Right renal cortex interstitium (tissue), 3 donors: ENCODE measurements around the gene NTRK3. TPM values are rescaled to one million over a fixed set of nuclear protein-coding genes. Genes with fewer than 3 reads are reported as not detected.

Experiments
- DNase-seq, 3 donors: peaks; one replicate each; pipeline ENCODE4 v3.0.0-alpha.2; 2013; ENCODE audit warnings: low read depth in 3 of 3, low spot score in 2 of 3
- polyA plus RNA-seq, 3 donors: library from polyadenylated mRNA; unstranded; fragments of 120-200 nt; gene quantifications; one replicate each; pipeline ENCODE4 v1.2.1, GENCODE V29; 2013; ENCODE audit not compliant: insufficient read length in 3 of 3

Gene NTRK3
- polyA plus RNA-seq, 3 donors: 7.9 to 13.2 (median 10.9) TPM

- no peak for DNase-seq
These were observed 243.4 kb downstream of the NTRK3 start for GRCh38 chr15:88013111-88013510.

GRCh38 chr15:88012688-88013087, 243.9 kb downstream of the NTRK3 start:
- no peak for DNase-seq

- no peak for DNase-seq
These were observed 244.3 kb downstream of the NTRK3 start for GRCh38 chr15:88012233-88012632.

GRCh38 chr15:88011533-88011932, 245.0 kb downstream of the NTRK3 start:
- DNase-seq: no peak

GRCh38 chr15:88006146-88006545, 250.4 kb downstream of the NTRK3 start:
- no peak for DNase-seq

- DNase-seq: no peak
These were observed 252.1 kb downstream of the NTRK3 start for GRCh38 chr15:88004399-88004798.

- DNase-seq: no peak
These were observed 252.8 kb downstream of the NTRK3 start for GRCh38 chr15:88003541-88004327.

- no peak for DNase-seq
These were observed 253.8 kb downstream of the NTRK3 start for GRCh38 chr15:88002706-88003105.

- no peak for DNase-seq
These were observed 257.9 kb downstream of the NTRK3 start for GRCh38 chr15:87998630-87999029.

GRCh38 chr15:87986776-87987175, 269.8 kb downstream of the NTRK3 start:
- no peak for DNase-seq

GRCh38 chr15:87985451-87985850, 271.1 kb downstream of the NTRK3 start:
- DNase-seq: no peak

- DNase-seq: no peak
These were observed 274.6 kb downstream of the NTRK3 start for GRCh38 chr15:87981969-87982368.

GRCh38 chr15:87977907-87978306, 278.6 kb downstream of the NTRK3 start:
- no peak for DNase-seq

- no peak for DNase-seq
These were observed 280.0 kb downstream of the NTRK3 start for GRCh38 chr15:87976552-87976951.

- no peak for DNase-seq
These were observed 282.9 kb downstream of the NTRK3 start for GRCh38 chr15:87973501-87974215.

GRCh38 chr15:87971076-87971475, 285.5 kb downstream of the NTRK3 start:
- no peak for DNase-seq

GRCh38 chr15:87967951-87968350, 288.6 kb downstream of the NTRK3 start:
- no peak for DNase-seq

- DNase-seq: no peak
These were observed 291.2 kb downstream of the NTRK3 start for GRCh38 chr15:87965304-87965703.

GRCh38 chr15:87962428-87962827, 294.1 kb downstream of the NTRK3 start:
- no peak for DNase-seq

GRCh38 chr15:87961851-87962420, 294.6 kb downstream of the NTRK3 start:
- no peak for DNase-seq

GRCh38 chr15:87959662-87960061, 296.9 kb downstream of the NTRK3 start:
- no peak for DNase-seq

GRCh38 chr15:87959080-87959479, 297.5 kb downstream of the NTRK3 start:
- no peak for DNase-seq
